ENCODE measurements around the gene CAPN10.
A peak's percentile ranks its signal among the peaks of the same experiment; 100 is the strongest.

Gene CAPN10

DNA sequence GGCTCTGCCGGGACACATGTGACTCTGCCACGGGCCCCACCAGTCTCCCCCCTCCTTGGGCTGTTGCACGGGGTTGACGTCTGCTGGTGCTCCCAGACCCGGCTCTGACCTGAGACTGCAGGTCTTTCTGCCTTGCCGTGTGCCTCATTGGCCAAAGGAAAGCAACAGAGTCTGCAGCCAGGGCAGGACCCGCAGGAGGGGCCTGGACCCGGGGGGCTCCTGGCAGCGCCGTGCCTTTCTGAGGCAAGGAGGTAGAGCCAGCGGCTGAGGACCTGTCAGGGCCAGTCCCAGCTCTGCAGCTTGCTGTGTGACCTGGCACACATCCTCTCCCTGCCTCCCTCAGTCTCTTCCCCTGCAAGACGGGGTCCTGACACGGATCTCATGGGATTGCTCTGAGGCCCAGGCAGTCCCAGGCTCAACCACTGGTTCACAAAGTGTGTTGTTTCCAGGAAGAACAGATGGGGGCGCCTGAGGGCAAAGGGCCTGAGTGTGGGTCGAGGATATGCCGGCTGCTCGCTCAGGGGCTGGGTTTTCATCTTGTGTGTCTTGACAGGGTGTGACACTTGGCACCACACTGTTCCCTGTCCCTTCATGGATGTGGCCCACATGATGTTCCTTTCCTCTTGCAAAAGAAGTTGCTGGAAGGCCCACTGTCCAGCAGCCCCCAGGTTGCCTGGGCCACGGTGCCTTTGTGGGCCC is 9.0 kb downstream of the CAPN10 start:
- no CpG with 5 or more reads among the region's 18 CpGs for WGBS, 2 donors (ENCODE audit: extremely low coverage in 2 of 2, insufficient read length in 2 of 2, insufficient replicate concordance in 1 of 2)
- Histone ChIP-seq H3K27me3 (ENCODE audit: control insufficient read depth in 3 of 3, insufficient read depth in 3 of 3, low read depth in 1 of 3, low read length in 3 of 3) (no peaks in the 10 kb centered on the region), H2BK120ac (ENCODE audit: low read depth, low read length) (no peak overlapping the region), H3K9ac (ENCODE audit: low read depth, low read length, poor library complexity) (peak overlapping the region; percentile 34), H3K9me3 (replicated peaks in 1 of 2; ENCODE audit: control insufficient read depth in 2 of 2, insufficient read depth in 1 of 2, low read depth in 1 of 2, low read length in 2 of 2) (no peaks in the 10 kb centered on the region), H4K8ac (ENCODE audit: low read depth, low read length) (no peak overlapping the region), H3K4me2 (ENCODE audit: insufficient read depth, low read length, poor library complexity, severe bottlenecking) (no peak overlapping the region), H2BK15ac (ENCODE audit: low read length) (no peak overlapping the region), H3K4me3 (ENCODE audit: low read length in 2 of 2) (no peak overlapping the region), H2AK5ac (ENCODE audit: low read depth, low read length) (peak overlapping the region; percentile 83), H3K36me3 (replicated peaks in 1 of 2; ENCODE audit: control insufficient read depth in 2 of 2, insufficient read depth in 2 of 2, low read length in 2 of 2) (peaks cover 36 to 72% of the 10 kb centered on the region in 2 donors), H4K91ac (ENCODE audit: low read depth, low read length, poor library complexity) (no peak overlapping the region), H3K4ac (ENCODE audit: low read length) (no peak overlapping the region), H3K23ac (ENCODE audit: low read depth, low read length, poor library complexity) (no peak overlapping the region), H3K79me1 (ENCODE audit: low read depth, low read length) (peaks cover 17% of the 10 kb centered on the region), H3K14ac (ENCODE audit: low read length) (no peak overlapping the region), H3K27ac (replicated peaks; ENCODE audit: low read length) (no peak overlapping the region), H3K4me1 (ENCODE audit: control insufficient read depth in 2 of 2, insufficient read depth in 1 of 2, low read depth in 1 of 2, low read length in 2 of 2) (no peaks in the 10 kb centered on the region), H2BK12ac (ENCODE audit: low read length) (peak overlapping the region; percentile 41), H2BK5ac (ENCODE audit: low read length) (peak overlapping the region; percentile 53), H3K18ac (ENCODE audit: low read length) (no peak overlapping the region), H2AFZ (ENCODE audit: low read length) (no peak overlapping the region)
- peak; percentile 24 for DNase-seq (ENCODE audit: low spot score)

DNA sequence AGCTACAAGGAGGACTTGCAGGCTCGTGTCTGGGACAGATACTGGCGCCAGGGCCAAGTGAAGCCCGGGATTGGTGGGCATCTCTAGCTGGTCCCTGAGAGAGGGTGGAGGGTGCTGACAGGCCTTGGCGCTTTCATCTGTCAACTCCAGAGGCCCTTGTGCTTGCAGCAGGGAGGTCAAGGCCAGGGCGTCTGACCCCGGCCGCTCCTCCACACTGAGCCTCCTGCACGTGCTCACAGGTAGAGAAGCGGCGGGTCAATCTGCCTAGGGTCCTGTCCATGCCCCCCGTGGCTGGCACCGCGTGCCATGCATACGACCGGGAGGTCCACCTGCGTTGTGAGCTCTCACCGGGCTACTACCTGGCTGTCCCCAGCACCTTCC is 9.5 kb downstream of the CAPN10 start:
- Histone ChIP-seq H3K23ac (ENCODE audit: low read depth, low read length, poor library complexity) (peak overlapping the region; percentile 55), H2AFZ (ENCODE audit: low read length) (no peak overlapping the region), H2AK5ac (ENCODE audit: low read depth, low read length) (peak overlapping the region; percentile 83), H3K14ac (ENCODE audit: low read length) (no peak overlapping the region), H3K4me2 (ENCODE audit: insufficient read depth, low read length, poor library complexity, severe bottlenecking) (no peak overlapping the region), H3K9ac (ENCODE audit: low read depth, low read length, poor library complexity) (peak overlapping the region; percentile 34), H2BK5ac (ENCODE audit: low read length) (no peak overlapping the region), H2BK15ac (ENCODE audit: low read length) (no peak overlapping the region), H4K91ac (ENCODE audit: low read depth, low read length, poor library complexity) (no peak overlapping the region), H3K27ac (replicated peaks; ENCODE audit: low read length) (no peak overlapping the region), H3K4me1 (ENCODE audit: control insufficient read depth in 2 of 2, insufficient read depth in 1 of 2, low read depth in 1 of 2, low read length in 2 of 2) (no peaks in the 10 kb centered on the region), H3K4ac (ENCODE audit: low read length) (no peak overlapping the region), H3K4me3 (ENCODE audit: low read length in 2 of 2) (no peak overlapping the region), H4K8ac (ENCODE audit: low read depth, low read length) (no peak overlapping the region), H3K36me3 (replicated peaks in 1 of 2; ENCODE audit: control insufficient read depth in 2 of 2, insufficient read depth in 2 of 2, low read length in 2 of 2) (peaks cover 31 to 66% of the 10 kb centered on the region in 2 donors), H3K27me3 (ENCODE audit: control insufficient read depth in 3 of 3, insufficient read depth in 3 of 3, low read depth in 1 of 3, low read length in 3 of 3) (no peaks in the 10 kb centered on the region), H3K9me3 (replicated peaks in 1 of 2; ENCODE audit: control insufficient read depth in 2 of 2, insufficient read depth in 1 of 2, low read depth in 1 of 2, low read length in 2 of 2) (no peaks in the 10 kb centered on the region), H3K79me1 (ENCODE audit: low read depth, low read length) (peaks cover 16% of the 10 kb centered on the region), H2BK120ac (ENCODE audit: low read depth, low read length) (no peak overlapping the region), H2BK12ac (ENCODE audit: low read length) (no peak overlapping the region), H3K18ac (ENCODE audit: low read length) (no peak overlapping the region)
- WGBS, 2 donors (ENCODE audit: extremely low coverage in 2 of 2, insufficient read length in 2 of 2, insufficient replicate concordance in 1 of 2), result no CpG with 5 or more reads among the region's 17 CpGs
- DNase-seq (ENCODE audit: low spot score), result no peak

DNA sequence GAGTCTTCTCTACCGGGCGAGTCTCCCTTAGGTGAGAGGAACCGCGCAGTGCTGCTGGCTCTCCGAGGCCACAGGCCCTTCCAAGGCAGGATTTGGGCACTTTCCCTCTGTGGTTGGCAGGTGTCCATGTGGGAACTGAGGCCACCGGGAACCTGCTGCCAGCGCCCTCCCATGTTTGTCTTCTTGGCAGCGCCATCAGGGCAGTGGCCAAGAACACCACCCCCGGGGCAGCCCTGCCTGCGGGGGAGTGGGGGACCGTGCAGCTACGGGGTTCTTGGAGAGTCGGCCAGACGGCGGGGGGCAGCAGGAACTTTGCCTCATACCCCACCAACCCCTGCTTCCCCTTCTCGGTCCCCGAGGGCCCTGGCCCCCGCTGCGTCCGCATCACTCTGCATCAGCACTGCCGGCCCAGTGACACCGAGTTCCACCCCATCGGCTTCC is 10.0 kb downstream of the CAPN10 start:
- H3K23ac ChIP-seq (ENCODE audit: low read depth, low read length, poor library complexity), result peak overlapping the region; percentile 55
- no peaks in the 10 kb centered on the region for H3K9me3 ChIP-seq (replicated peaks in 1 of 2; ENCODE audit: control insufficient read depth in 2 of 2, insufficient read depth in 1 of 2, low read depth in 1 of 2, low read length in 2 of 2)
- H3K4me3 ChIP-seq (ENCODE audit: low read length in 2 of 2), result no peak overlapping the region
- H2BK12ac ChIP-seq (ENCODE audit: low read length), result no peak overlapping the region
- no peak overlapping the region for H3K18ac ChIP-seq (ENCODE audit: low read length)
- no peak overlapping the region for H3K4ac ChIP-seq (ENCODE audit: low read length)
- H2BK120ac ChIP-seq (ENCODE audit: low read depth, low read length), result no peak overlapping the region
- H2BK5ac ChIP-seq (ENCODE audit: low read length), result no peak overlapping the region
- no peak overlapping the region for H4K8ac ChIP-seq (ENCODE audit: low read depth, low read length)
- no peak overlapping the region for H2AK5ac ChIP-seq (ENCODE audit: low read depth, low read length)
- DNase-seq (ENCODE audit: low spot score), result no peak
- no peak overlapping the region for H4K91ac ChIP-seq (ENCODE audit: low read depth, low read length, poor library complexity)
- no peak overlapping the region for H2AFZ ChIP-seq (ENCODE audit: low read length)
- H3K4me2 ChIP-seq (ENCODE audit: insufficient read depth, low read length, poor library complexity, severe bottlenecking), result no peak overlapping the region
- H3K27ac ChIP-seq (replicated peaks; ENCODE audit: low read length), result no peak overlapping the region
- peaks cover 13% of the 10 kb centered on the region for H3K79me1 ChIP-seq (ENCODE audit: low read depth, low read length)
- no peak overlapping the region for H3K9ac ChIP-seq (ENCODE audit: low read depth, low read length, poor library complexity)
- no peaks in the 10 kb centered on the region for H3K27me3 ChIP-seq (ENCODE audit: control insufficient read depth in 3 of 3, insufficient read depth in 3 of 3, low read depth in 1 of 3, low read length in 3 of 3)
- H3K36me3 ChIP-seq (replicated peaks in 1 of 2; ENCODE audit: control insufficient read depth in 2 of 2, insufficient read depth in 2 of 2, low read length in 2 of 2), result peaks cover 27 to 62% of the 10 kb centered on the region in 2 donors
- WGBS, 2 donors (ENCODE audit: extremely low coverage in 2 of 2, insufficient read length in 2 of 2, insufficient replicate concordance in 1 of 2), result no CpG with 5 or more reads among the region's 23 CpGs
- H2BK15ac ChIP-seq (ENCODE audit: low read length), result no peak overlapping the region
- peak overlapping the region; percentile 21 for H3K14ac ChIP-seq (ENCODE audit: low read length)
- no peaks in the 10 kb centered on the region for H3K4me1 ChIP-seq (ENCODE audit: control insufficient read depth in 2 of 2, insufficient read depth in 1 of 2, low read depth in 1 of 2, low read length in 2 of 2)

DNA sequence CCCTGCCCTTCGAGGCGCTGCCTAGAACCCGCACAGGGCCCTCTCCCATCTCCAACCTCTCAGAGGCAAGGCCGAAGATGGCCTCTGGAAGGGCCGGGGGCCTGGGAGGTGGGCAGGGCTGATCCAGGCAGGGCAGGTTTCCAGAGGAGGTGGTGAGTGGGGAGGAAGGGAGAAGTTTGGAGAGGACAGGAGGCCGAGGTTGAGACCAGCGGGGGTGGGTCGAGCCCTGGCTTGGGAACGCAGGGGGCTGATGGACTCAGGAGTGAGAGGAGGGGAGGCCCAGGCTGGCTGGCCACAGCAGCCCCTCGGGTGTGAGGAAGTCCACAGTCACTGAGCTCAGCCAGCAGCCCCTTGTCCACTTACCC is 10.5 kb downstream of the CAPN10 start:
- Histone ChIP-seq H3K9me3 (replicated peaks in 1 of 2; ENCODE audit: control insufficient read depth in 2 of 2, insufficient read depth in 1 of 2, low read depth in 1 of 2, low read length in 2 of 2) (no peaks in the 10 kb centered on the region), H3K23ac (ENCODE audit: low read depth, low read length, poor library complexity) (no peak overlapping the region), H2AFZ (ENCODE audit: low read length) (no peak overlapping the region), H3K27ac (replicated peaks; ENCODE audit: low read length) (no peak overlapping the region), H2BK12ac (ENCODE audit: low read length) (no peak overlapping the region), H3K4me1 (ENCODE audit: control insufficient read depth in 2 of 2, insufficient read depth in 1 of 2, low read depth in 1 of 2, low read length in 2 of 2) (no peaks in the 10 kb centered on the region), H2BK15ac (ENCODE audit: low read length) (no peak overlapping the region), H3K4ac (ENCODE audit: low read length) (no peak overlapping the region), H3K18ac (ENCODE audit: low read length) (no peak overlapping the region), H4K91ac (ENCODE audit: low read depth, low read length, poor library complexity) (no peak overlapping the region), H2AK5ac (ENCODE audit: low read depth, low read length) (no peak overlapping the region), H3K4me3 (ENCODE audit: low read length in 2 of 2) (no peak overlapping the region), H4K8ac (ENCODE audit: low read depth, low read length) (no peak overlapping the region), H3K27me3 (ENCODE audit: control insufficient read depth in 3 of 3, insufficient read depth in 3 of 3, low read depth in 1 of 3, low read length in 3 of 3) (no peaks in the 10 kb centered on the region), H2BK120ac (ENCODE audit: low read depth, low read length) (no peak overlapping the region), H3K36me3 (replicated peaks in 1 of 2; ENCODE audit: control insufficient read depth in 2 of 2, insufficient read depth in 2 of 2, low read length in 2 of 2) (peaks cover 21 to 58% of the 10 kb centered on the region in 2 donors), H3K79me1 (ENCODE audit: low read depth, low read length) (peaks cover 11% of the 10 kb centered on the region), H3K14ac (ENCODE audit: low read length) (no peak overlapping the region), H2BK5ac (ENCODE audit: low read length) (no peak overlapping the region), H3K9ac (ENCODE audit: low read depth, low read length, poor library complexity) (no peak overlapping the region), H3K4me2 (ENCODE audit: insufficient read depth, low read length, poor library complexity, severe bottlenecking) (no peak overlapping the region)
- DNase-seq (ENCODE audit: low spot score), result no peak
- no CpG with 5 or more reads among the region's 10 CpGs for WGBS, 2 donors (ENCODE audit: extremely low coverage in 2 of 2, insufficient read length in 2 of 2, insufficient replicate concordance in 1 of 2)

Measured in neuronal stem cell (in vitro differentiated cells).